ENCODE results near the gene RRM1.

DNA sequence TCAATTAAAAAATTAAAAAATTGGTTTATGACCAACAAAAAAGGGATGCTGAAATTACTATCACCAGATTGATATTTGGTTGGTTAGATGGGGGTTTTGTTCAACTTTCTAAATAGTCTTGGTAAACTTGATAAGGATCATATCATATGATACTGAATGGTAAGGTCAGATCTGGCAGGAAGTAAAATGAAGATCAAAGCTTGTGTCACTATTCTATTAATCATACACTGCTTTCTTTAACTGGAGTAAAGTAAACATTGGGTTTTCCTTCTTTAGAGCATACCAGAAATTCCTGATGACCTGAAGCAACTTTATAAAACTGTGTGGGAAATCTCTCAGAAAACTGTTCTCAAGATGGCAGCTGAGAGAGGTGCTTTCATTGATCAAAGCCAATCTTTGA, 40.2 kb downstream of the RRM1 start:
- TF ChIP-seq EP300 (IDR thresholded peaks at IDR 0.05): no peak
- TF ChIP-seq POLR2A (IDR thresholded peaks at IDR 0.05): no peak
- TF ChIP-seq, protein P1, sequence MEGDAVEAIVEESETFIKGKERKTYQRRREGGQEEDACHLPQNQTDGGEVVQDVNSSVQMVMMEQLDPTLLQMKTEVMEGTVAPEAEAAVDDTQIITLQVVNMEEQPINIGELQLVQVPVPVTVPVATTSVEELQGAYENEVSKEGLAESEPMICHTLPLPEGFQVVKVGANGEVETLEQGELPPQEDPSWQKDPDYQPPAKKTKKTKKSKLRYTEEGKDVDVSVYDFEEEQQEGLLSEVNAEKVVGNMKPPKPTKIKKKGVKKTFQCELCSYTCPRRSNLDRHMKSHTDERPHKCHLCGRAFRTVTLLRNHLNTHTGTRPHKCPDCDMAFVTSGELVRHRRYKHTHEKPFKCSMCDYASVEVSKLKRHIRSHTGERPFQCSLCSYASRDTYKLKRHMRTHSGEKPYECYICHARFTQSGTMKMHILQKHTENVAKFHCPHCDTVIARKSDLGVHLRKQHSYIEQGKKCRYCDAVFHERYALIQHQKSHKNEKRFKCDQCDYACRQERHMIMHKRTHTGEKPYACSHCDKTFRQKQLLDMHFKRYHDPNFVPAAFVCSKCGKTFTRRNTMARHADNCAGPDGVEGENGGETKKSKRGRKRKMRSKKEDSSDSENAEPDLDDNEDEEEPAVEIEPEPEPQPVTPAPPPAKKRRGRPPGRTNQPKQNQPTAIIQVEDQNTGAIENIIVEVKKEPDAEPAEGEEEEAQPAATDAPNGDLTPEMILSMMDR (IDR thresholded peaks at IDR 0.05): no peak

Measured in stomach (tissue), 4 donors.